Measurements from ENCODE around the gene SLC1A7.

DNA sequence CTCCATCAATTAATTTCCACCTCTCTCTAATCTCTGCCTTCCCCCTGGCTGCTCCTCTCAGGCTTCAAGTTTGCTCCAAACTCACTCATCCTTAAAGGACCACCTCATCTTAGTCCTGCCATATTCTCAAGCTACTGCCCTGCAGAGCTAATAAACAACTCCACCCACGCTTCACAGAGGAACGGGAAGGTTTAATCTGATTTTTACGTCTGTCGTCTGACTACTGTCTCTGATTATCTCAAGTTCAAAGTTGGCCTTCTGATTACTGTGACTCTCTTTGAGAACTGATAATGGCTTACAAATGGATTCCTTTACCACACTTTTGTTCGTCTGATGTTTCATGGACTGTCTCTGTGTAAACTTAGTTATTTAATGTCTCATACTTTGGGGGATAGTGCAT lies 46.6 kb upstream of the SLC1A7 start:
- TF ChIP-seq, protein P1, sequence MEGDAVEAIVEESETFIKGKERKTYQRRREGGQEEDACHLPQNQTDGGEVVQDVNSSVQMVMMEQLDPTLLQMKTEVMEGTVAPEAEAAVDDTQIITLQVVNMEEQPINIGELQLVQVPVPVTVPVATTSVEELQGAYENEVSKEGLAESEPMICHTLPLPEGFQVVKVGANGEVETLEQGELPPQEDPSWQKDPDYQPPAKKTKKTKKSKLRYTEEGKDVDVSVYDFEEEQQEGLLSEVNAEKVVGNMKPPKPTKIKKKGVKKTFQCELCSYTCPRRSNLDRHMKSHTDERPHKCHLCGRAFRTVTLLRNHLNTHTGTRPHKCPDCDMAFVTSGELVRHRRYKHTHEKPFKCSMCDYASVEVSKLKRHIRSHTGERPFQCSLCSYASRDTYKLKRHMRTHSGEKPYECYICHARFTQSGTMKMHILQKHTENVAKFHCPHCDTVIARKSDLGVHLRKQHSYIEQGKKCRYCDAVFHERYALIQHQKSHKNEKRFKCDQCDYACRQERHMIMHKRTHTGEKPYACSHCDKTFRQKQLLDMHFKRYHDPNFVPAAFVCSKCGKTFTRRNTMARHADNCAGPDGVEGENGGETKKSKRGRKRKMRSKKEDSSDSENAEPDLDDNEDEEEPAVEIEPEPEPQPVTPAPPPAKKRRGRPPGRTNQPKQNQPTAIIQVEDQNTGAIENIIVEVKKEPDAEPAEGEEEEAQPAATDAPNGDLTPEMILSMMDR (IDR thresholded peaks at IDR 0.05): no peak
- TF ChIP-seq, protein P2, sequence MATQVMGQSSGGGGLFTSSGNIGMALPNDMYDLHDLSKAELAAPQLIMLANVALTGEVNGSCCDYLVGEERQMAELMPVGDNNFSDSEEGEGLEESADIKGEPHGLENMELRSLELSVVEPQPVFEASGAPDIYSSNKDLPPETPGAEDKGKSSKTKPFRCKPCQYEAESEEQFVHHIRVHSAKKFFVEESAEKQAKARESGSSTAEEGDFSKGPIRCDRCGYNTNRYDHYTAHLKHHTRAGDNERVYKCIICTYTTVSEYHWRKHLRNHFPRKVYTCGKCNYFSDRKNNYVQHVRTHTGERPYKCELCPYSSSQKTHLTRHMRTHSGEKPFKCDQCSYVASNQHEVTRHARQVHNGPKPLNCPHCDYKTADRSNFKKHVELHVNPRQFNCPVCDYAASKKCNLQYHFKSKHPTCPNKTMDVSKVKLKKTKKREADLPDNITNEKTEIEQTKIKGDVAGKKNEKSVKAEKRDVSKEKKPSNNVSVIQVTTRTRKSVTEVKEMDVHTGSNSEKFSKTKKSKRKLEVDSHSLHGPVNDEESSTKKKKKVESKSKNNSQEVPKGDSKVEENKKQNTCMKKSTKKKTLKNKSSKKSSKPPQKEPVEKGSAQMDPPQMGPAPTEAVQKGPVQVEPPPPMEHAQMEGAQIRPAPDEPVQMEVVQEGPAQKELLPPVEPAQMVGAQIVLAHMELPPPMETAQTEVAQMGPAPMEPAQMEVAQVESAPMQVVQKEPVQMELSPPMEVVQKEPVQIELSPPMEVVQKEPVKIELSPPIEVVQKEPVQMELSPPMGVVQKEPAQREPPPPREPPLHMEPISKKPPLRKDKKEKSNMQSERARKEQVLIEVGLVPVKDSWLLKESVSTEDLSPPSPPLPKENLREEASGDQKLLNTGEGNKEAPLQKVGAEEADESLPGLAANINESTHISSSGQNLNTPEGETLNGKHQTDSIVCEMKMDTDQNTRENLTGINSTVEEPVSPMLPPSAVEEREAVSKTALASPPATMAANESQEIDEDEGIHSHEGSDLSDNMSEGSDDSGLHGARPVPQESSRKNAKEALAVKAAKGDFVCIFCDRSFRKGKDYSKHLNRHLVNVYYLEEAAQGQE (IDR thresholded peaks at IDR 0.05; ENCODE audit: insufficient read depth in 1 of 2, low read depth in 2 of 2, low read length in 1 of 2): no peak
- TF ChIP-seq SIN3A (IDR thresholded peaks at IDR 0.05; ENCODE audit: borderline replicate concordance, insufficient read depth, low read depth, low read length) (no peak), POLR2AphosphoS5 (IDR thresholded peaks at IDR 0.05; ENCODE audit: low read depth, low read length) (no peak), TCF7L2 (IDR thresholded peaks at IDR 0.05; ENCODE audit: low read depth, low read length) (no peak)
